AG09309 (cell line): ENCODE data around the gene NRL.

Source experiments
- DNase-seq: peaks from one replicate; pipeline ENCODE4 v3.0.0-alpha.2; 2010; ENCODE audit warnings: low read depth
- H3K4me3 ChIP-seq: 2 replicates; pipeline ENCODE4 v1.5.1; 2011; ENCODE audit warnings: mild to moderate bottlenecking, low read depth, low read length, moderate library complexity; ENCODE audit not compliant: control insufficient read depth
- CTCF ChIP-seq: IDR thresholded peaks from 2 replicates; pipeline ENCODE4 v1.5.1; 2011; ENCODE audit warnings: mild to moderate bottlenecking, low read depth, low read length, inconsistent platforms; ENCODE audit not compliant: insufficient read depth, control insufficient read depth; ENCODE audit errors: missing control alignments

NRL gene

DNA sequence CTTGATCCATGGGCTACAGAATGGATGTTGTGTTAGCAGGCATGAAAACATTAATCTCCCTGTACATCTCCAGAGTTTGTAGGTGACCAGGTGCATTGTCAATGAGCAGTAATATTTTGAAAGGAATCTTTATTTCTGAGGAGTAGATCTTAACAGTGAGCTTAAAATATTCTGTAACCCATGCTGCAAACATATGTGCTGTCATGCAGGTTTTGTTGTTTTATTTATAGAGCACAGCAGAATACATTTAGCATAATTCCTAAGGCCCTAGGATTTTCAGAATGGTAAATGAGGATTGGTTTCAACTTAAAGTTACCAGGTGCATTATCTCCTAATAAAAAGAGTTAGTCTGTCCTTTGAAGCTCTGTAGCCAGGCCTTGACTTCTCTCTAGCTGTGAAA is 12.2 kb upstream of the NRL start:
- no peak overlapping the region for H3K4me3 ChIP-seq
- TF ChIP-seq CTCF, result no peak
- no peak for DNase-seq

- DNase-seq, result no peak
Observed at GRCh38 chr14:24123424-24124417, 9.0 kb upstream of the NRL start.

GRCh38 chr14:24122898-24123297 is 8.1 kb upstream of the NRL start:
- H3K4me3 ChIP-seq, result no peak overlapping the region
- no peak for TF ChIP-seq CTCF
- no peak for DNase-seq

More at GRCh38 chr14:24123424-24124417, 9.0 kb upstream of the NRL start:
- TF ChIP-seq CTCF, result no peak
- H3K4me3 ChIP-seq, result no peak overlapping the region

DNA sequence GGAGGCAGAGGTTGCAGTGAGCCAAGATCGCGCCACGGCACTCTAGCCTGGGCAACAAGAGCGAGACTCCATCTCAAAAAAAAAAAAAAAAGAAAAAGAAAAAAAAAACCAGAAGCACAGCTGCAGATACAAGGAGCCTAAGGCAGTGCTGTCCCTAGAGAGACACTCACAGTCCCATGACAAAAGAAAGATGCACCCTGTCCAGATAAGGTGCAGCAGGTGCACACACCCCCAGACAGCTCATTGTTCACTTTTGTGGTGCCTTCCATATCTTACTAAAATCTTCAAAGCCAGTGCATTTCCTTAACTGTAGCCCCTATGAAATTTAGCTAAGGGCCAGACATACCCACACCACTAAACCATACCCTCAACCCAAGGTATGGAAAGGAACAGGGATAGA is 7.7 kb upstream of the NRL start:
- DNase-seq, result no peak
- TF ChIP-seq CTCF, result no peak
- no peak overlapping the region for H3K4me3 ChIP-seq

DNA sequence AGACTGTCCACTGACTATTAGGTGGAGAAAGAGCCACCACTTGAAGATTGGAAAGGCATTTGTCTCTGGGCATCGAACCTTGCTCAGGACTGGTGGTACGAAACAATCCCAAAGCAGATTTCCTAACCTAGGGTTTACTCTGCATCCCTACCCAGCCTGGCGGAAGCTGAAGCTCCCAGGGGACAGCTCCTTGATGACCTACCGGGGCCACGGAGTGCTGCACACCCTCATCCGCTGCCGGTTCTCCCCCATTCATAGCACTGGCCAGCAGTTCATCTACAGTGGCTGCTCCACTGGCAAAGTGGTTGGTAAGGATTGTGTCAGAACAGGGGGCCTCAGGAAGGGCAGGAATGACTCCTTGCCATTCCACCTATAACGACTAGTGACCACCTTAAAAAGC is 6.5 kb upstream of the NRL start:
- no peak for DNase-seq
- H3K4me3 ChIP-seq, result no peak overlapping the region
- no peak for TF ChIP-seq CTCF

- DNase-seq, result no peak
- no peak overlapping the region for H3K4me3 ChIP-seq
- no peak for TF ChIP-seq CTCF
Observed at GRCh38 chr14:24119691-24120090, 4.9 kb upstream of the NRL start.
